HK-2 (cell line): Measurements from ENCODE around the gene COX7A1.
"Not testable (repeated sequence)": the region's sequence is repeated elsewhere in the genome, so short reads cannot be mapped to it uniquely, and the experiment has no call there.

Experiments
- DNase-seq: peaks from one replicate; pipeline ENCODE4 v3.0.0-alpha.2; 2018; ENCODE audit not compliant: unreplicated experiment

The COX7A1 gene

DNA sequence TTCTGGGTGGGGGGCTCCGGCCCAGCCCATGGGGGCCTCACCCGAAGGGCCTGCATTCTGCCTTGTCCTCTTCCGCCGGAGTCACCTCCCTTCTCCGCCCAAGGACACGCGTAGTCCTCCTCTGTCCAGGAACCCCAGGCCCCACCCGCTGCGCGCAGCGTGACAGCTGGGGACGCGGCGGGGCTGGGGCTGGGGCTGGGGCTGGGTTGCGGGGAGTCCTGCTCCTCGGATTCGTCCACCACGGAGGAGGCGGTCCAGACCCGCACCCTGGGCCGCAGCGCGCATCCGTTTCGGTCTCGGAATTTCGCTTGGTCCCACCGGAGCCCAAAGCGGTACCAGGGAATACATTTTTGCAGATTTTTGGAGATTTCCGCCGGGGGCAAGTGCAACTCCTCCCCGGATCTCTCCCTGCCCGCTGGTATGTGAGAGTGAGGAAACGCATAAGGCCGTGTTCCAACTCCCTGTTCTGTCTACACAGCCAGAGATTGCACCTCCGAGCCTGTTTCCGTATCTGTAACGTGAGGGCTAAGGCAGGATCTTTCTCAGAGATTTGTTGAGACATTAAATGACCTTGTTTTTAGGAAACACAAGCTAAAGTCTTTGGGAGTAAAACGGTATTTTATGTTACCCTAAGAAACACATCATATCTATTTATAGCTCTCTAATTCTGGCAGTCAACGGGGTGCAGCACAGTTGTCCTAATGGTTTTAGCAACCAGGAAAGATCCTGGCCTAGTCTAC lies at the start of gene COX7A1:
COX7A1 (minus strand) TSS at position 96 of the 740 bp plus-strand sequence; CDS start at position 56, 40 bp downstream.
- DNase-seq: no peak

DNA sequence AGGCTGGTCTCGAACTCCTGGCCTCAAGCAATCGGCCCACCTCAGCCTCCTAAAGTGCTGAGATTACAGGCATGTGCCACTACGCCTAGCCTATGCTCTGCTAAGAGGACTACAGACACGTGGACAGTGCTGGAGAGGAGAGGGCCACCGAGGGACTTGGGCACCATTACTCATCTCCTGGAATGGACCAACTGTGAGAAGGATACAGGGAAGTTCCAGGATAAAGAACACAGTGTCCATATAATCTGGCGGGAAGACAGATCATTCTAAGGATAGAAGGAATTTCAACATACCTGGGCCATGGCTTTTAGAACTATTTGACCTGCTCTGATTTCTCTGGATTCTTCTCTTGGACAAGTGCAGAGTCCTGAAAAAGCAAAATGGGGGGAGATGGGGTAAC lies 49.4 kb upstream of the COX7A1 start:
- no peak for DNase-seq

GRCh38 chr19:36198119-36198518 lies 45.9 kb upstream of the COX7A1 start:
- DNase-seq: no peak

DNA sequence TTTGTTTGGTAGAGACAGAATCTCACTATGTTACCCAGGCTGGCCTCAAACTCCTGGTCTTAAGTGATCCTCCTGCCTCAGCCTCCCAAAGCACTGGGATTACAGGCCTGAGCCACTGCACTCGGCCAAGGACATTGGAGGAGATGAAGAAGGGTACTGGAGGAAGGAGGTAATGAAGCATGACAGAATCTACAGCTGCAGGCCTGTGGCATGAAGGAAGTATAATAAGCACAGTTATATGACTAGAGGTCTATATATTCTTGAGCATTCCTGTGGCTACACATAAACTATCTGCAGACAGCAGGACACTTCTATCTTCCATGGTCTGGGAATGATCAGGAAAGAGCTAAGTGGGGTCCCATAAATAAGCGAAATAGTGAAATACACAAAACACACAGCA lies 44.0 kb upstream of the COX7A1 start:
- no peak for DNase-seq

GRCh38 chr19:36186722-36187121 lies 34.5 kb upstream of the COX7A1 start:
- DNase-seq: not testable (repeated sequence)

GRCh38 chr19:36183245-36183628 lies 31.0 kb upstream of the COX7A1 start:
- DNase-seq: peak; percentile 62

DNA sequence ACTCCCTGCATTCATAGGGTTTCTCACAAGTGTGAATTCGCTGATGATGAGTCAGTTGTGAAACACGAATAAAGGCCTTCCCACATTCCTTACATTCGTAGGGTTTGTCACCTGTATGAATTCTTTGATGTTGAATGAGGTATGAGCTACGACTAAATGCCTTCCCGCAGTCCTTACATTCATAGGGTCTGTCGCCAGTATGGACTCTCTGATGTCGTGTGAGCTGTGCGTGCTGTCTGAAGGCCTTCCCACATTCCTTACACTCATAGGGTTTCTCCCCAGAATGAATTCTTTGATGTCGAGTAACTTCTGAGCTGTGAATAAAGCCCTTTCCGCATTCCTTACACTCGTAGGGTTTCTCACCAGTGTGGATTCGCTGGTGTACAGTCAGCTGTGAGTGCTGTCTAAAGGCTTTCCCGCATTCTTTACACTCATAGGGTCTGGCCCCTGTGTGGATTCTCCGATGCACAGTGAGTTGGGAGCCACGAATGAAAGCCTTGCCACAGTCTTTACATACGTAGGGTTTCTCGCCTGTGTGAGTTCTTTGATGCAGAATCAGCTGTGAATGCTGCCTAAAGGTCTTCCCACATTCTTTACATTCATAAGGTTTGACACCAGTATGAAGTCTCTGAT lies 30.5 kb upstream of the COX7A1 start:
- DNase-seq: peak; percentile 75

- DNase-seq: not testable (repeated sequence)
Observed at GRCh38 chr19:36179077-36179476, 26.8 kb upstream of the COX7A1 start.

GRCh38 chr19:36173846-36174245 lies 21.6 kb upstream of the COX7A1 start:
- DNase-seq: not testable (repeated sequence)

GRCh38 chr19:36172852-36173251 lies 20.6 kb upstream of the COX7A1 start:
- DNase-seq: no peak

DNA sequence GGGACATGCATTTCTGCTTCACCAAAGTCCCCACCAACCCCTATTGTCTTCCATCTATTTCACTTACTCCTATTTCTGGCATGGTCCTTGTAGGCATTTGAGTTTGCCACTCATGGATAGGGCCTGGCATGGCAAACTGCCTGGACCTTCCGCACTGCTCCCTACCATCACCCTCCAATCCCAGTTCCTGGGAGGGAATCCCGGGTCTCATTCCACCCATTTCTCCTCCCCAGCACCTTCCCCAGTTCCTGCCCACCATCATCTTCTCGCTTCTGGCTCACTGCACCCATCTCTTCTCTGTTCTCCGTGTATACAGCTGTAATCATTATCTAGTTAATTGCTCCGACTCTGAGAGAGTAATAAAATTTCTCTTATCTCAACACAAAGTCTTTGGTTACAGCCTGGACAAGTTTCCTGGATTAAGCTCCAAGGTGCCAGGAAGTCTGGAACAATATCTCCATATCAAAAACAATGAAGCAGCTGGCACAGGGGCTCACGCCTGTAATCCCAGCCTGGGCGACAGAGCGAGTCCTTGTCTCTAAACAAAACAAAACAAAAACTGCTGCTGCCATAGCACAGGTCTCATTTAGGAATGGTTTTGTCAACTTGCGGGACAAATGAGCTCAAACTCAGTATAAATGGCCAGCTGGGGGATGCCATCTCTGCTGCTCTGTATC lies 17.0 kb upstream of the COX7A1 start:
- no peak for DNase-seq

DNA sequence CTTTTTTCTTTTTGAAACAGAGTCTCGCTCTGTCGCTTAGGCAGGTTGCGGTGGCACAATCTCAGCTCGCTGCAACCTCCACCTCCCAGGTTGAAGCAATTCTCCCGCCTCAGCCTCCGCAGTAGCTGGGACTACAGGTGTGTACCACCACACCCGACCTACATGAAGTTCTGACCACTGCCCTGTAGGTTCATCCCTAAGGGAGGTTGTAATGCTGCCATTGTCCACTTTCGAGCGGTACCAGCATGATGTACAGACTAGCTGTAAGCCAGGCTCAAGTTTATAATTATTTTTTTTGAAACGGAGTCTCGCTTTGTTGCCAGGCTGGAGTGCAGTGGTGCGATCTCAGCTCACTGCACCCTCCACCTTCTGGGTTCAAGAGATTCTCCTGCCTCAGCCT lies 11.6 kb upstream of the COX7A1 start:
- DNase-seq: no peak

GRCh38 chr19:36160821-36161596 lies 8.8 kb upstream of the COX7A1 start:
- no peak for DNase-seq

- no peak for DNase-seq
Observed at GRCh38 chr19:36153126-36153525, 879 bp upstream of the COX7A1 start.

DNA sequence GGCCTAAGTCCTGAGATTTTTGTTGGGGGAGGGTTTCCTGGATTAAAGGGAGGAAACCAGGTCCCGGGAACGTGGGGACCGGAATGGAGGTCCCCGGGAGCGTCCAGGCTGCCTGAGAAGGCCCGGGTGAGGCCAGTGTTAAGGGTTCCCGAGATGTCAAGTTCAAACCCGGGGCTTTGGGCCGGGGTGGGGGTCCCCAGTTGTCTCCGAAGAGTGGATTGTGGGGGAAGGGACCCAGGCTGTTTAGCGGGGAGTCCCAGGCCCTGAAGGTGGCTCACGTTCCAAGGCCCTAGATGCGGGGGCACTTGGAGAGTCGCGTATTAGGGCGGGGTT lies 262 bp downstream of the COX7A1 start:
- no peak for DNase-seq

DNA sequence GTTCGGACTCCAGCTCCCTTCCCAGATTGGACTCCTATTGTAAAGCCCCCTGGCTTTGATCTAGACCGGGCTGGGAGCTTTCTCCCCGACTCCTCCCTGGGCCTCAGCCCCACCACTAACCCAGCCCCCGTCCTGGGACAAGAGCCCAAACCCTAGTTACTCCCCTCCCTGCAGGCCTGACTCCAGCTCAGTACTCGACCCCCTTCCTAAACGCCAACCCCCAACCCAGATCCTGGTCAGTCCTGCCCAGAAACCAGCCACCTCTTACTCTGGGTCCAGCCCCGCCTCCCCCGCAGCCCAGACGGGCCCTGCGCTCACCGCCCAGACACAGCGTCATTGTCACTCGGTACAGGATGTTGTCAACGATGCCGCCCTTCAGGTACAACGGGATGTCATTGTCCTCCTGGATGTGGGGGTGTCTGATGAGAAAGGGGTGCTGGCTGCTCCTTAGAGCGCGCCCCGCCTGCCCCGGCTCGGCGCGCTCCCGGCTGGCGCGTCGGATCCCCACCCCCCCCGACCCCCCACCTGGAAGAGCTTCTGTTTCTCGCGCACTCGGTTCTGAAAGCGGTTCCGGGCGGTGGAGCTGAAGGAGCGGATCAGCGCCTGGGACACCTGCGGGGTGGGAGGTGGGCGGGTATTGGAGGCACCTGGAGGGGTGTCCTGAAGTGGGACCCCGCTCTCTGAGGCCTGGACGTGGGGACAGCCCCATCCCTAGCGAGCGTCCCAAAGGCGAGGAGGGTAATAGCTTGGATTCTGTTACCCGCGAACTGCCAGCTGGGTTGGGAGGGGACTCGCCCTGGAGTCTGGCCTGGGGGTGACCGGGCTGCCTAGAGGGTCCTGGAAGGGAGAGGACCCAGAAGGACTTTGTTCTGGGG lies 866 bp downstream of the COX7A1 start:
- DNase-seq: no peak

GRCh38 chr19:36150586-36150985 lies 1.7 kb downstream of the COX7A1 start:
- no peak for DNase-seq

GRCh38 chr19:36149673-36150406 lies 2.4 kb downstream of the COX7A1 start:
- DNase-seq: no peak

DNA sequence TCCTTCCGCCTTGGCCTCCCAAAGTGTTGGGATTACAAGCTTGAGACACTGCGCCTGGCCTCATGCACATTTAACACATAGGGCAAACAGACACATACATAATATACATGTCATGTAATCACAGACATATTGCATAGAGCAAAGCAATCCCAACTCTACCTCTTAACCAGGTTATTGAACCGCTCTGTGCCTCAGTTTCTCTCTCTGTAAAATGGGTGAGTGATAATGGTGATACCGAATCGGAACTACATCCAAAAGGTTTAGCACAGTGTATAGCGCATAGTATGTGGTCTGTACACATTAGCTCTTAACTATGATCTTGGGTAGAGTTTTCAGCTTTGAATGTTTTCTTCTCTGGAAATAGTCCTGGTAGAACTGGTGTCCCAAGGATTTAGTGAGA lies 7.6 kb downstream of the COX7A1 start:
- no peak for DNase-seq

GRCh38 chr19:36142496-36142895 lies 9.8 kb downstream of the COX7A1 start:
- DNase-seq: no peak

DNA sequence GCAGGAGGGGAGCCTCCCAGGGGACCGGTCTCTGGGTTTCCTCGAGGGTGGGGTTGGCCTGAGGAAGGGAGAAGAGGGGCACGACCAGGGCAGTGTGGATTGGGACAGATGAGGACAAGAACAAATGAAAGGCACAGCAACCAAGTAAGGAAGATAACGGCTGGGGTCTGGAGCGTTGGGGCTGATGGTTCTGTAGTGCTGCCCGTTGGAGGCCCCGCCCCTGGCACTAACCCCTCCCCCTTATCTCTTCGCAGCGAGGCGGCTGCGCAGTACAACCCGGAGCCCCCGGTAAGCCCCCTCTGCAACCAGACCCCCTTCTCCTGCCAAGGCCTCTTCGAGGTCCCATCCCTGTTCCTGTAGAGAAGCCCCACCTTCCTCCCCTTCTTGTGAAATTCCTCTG lies 10.2 kb downstream of the COX7A1 start:
- no peak for DNase-seq
